Esophagus squamous epithelium (tissue), 4 donors: ENCODE measurements around the gene PPOX.

Experiments
- CTCF ChIP-seq, 6 experiments: fragments of 450-650 bp in 4 of 6; fragments of 200-600 bp in 2 of 6; sonication (generic) in 2 of 6; IDR thresholded peaks; one replicate each; pipeline ENCODE4 v1.5.1; 2016 to 2019; ENCODE audit warnings: antibody characterized with exemption in 6 of 6, mild to moderate bottlenecking in 4 of 6, moderate library complexity in 4 of 6
- POLR2A ChIP-seq, 4 donors: fragments of 450-650 bp; IDR thresholded peaks; one replicate each; pipeline ENCODE4 v1.6.1; 2017; ENCODE audit warnings: antibody characterized with exemption in 4 of 4, mild to moderate bottlenecking in 4 of 4, moderate library complexity in 3 of 4

GRCh38 chr1:161153176-161153575 lies 13.1 kb upstream of the PPOX start:
- TF ChIP-seq CTCF (IDR thresholded peaks at IDR 0.05) (no peak), POLR2A (IDR thresholded peaks at IDR 0.05) (no peak)
